ENCODE results near the gene SDK1.

- no peak for TF ChIP-seq TAF1 (IDR thresholded peaks at IDR 0.05; ENCODE audit: borderline replicate concordance, low read depth, low read length)
- no peak for TF ChIP-seq FOXK2 (IDR thresholded peaks at IDR 0.05)
- no peak for TF ChIP-seq EP300 (IDR thresholded peaks at IDR 0.05; ENCODE audit: borderline replicate concordance in 1 of 2, control insufficient read depth in 1 of 2, low read depth in 2 of 2, low read length in 2 of 2)
- no peak for TF ChIP-seq CTCF (IDR thresholded peaks at IDR 0.05 in 2 of 3, conservative IDR thresholded peaks at IDR 0.05 in 1 of 3; ENCODE audit: control insufficient read depth in 2 of 3, extremely low read depth in 1 of 3, insufficient read depth in 1 of 3, low read depth in 3 of 3, low read length in 3 of 3)
- TF ChIP-seq LARP7 (IDR thresholded peaks at IDR 0.05), result no peak
Measured at GRCh38 chr7:4178416-4178815, 877.4 kb downstream of the SDK1 start.

Data from GM12878 (cell line).